Sigmoid colon (tissue), 7 donors: ENCODE measurements around the gene NOA1. TPM values are rescaled to one million over a fixed set of nuclear protein-coding genes. Genes with fewer than 3 reads are reported as not detected.

Experiments
- DNase-seq: peaks from one replicate; pipeline ENCODE4 v3.0.0-alpha.2; 2019
- H3K27ac ChIP-seq, 4 donors: fragments of 200-600 bp; sonication (generic); one replicate each; pipeline ENCODE4 v1.5.1; 2016 to 2019; ENCODE audit warnings: mild to moderate bottlenecking in 1 of 4
- H3K27me3 ChIP-seq, 3 donors: fragments of 200-600 bp; sonication (generic); one replicate each; pipeline ENCODE4 v1.5.1; 2019; ENCODE audit warnings: mild to moderate bottlenecking in 1 of 3
- H3K36me3 ChIP-seq, 4 donors: fragments of 200-600 bp; sonication (generic); one replicate each; pipeline ENCODE4 v1.5.1; 2016 to 2019
- H3K4me1 ChIP-seq, 4 donors: fragments of 200-600 bp; sonication (generic); one replicate each; pipeline ENCODE4 v1.5.1; 2017 to 2019
- H3K4me3 ChIP-seq, 4 donors: fragments of 200-600 bp; sonication (generic); one replicate each; pipeline ENCODE4 v1.5.1; 2017 to 2019; ENCODE audit warnings: mild to moderate bottlenecking in 2 of 4, moderate library complexity in 1 of 4
- H3K9me3 ChIP-seq, 4 donors: fragments of 200-600 bp in 3 of 4; sonication (generic) in 3 of 4; one replicate each; pipeline versions ENCODE4 v1.5.1 to v1.6.1; 2013 to 2019
- EP300 ChIP-seq, 4 donors: sonication (generic); formaldehyde crosslinking; IDR thresholded peaks; one replicate each; pipeline ENCODE4 v1.6.1; 2017; ENCODE audit warnings: antibody characterized with exemption in 4 of 4
- POLR2A ChIP-seq, 2 donors: fragments of 450-650 bp; IDR thresholded peaks; one replicate each; pipeline ENCODE4 v1.6.1; 2016; ENCODE audit warnings: antibody characterized with exemption in 2 of 2, mild to moderate bottlenecking in 2 of 2, moderate library complexity in 2 of 2
- POLR2AphosphoS5 ChIP-seq, 4 donors: sonication (generic); formaldehyde crosslinking; IDR thresholded peaks; one replicate each; pipeline ENCODE4 v1.6.1; 2017; ENCODE audit warnings: antibody characterized with exemption in 4 of 4
- WGBS, 2 donors: extraction: QIAGEN DNeasy Blood & Tissue Kit; methylation state at CpG; one replicate each; pipeline ENCODE4 v1.1.7; 2013; 5-methylcytosine and 5-hydroxymethylcytosine counted together
- intact Hi-C: fragments of 100-400 bp; cut with DNase I; formaldehyde crosslinking; loops from one replicate; pipeline ENCODE4 v1.15.1; 2023
- polyA plus RNA-seq, 3 donors: library from polyadenylated mRNA; stranded (reverse); fragments of 200-250 nt; gene quantifications; one replicate each; pipeline ENCODE4 v1.2.3, GENCODE V29; 2013
- total RNA-seq, 4 donors: library from RNA; depleted of rRNA; stranded (reverse); fragments of >200 nt; gene quantifications; one replicate each; pipeline ENCODE4 v1.1.0, GENCODE V29; 2016
- TF ChIP-seq, protein P1 (sequence below), 4 experiments: fragments of 450-650 bp in 3 of 4; fragments of 200-600 bp in 1 of 4; IDR thresholded peaks; one replicate each; pipeline ENCODE4 v1.5.1; 2016 to 2019; ENCODE audit warnings: antibody characterized with exemption in 4 of 4, mild to moderate bottlenecking in 3 of 4, moderate library complexity in 2 of 4
- donor health status: healthy with polysubstance abuse.
- donor health status: Bipolar disorder and iron deficiency.
- donor health status: healthy.

The NOA1 gene
- total RNA-seq (10 to 100 TPM; 24.4 to 37.4 (median 25.6) TPM), polyA plus RNA-seq (10 to 100 TPM; 13.9 to 15.6 (median 15.0) TPM)

DNA sequence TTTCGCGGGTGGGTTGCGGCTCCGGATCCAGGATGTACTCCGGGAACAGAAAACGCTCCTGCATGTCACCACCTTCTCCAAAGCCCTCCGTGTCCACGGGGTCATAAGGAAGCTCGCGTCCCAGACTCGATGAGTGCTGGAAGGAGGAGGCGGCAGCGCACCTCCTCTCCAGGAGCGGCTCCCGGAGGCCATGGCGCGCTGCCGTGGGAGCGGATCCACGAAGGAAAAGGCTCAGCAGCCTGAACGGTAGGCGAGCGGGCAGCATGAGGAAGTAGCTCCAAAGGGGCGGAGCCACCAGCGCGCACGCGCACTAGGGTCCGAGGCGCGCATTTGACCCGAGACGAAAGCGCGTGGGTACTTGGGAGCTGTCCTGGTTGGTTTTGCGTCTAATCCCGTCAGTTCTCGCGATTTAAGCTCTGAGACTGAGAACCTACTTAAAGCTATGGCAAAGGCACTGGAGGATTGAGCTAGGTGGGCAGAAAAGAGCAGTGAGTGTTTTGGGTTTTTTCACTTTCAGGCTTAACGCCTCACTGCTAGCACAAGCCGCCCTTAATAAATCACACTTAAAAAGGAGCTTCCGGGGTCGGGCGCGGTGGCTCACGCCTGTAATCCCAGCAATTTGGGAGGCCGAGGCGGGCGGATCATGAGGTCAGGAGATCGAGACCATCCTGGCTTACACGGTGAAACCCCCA is at the start of gene NOA1:
Gene NOA1 (minus strand): TSS at position 286 of the 692 bp plus-strand sequence. CDS start 21 bp downstream, at position 265.
- Histone ChIP-seq H3K27me3 (no peaks in the 10 kb centered on the region), H3K27ac (peak within 1 kb of the TSS; percentile 88 to 95 (median 93)), H3K9me3 (peaks cover 0 to 5% (median 3%) of the 10 kb centered on the region in 4 donors), H3K36me3 (peaks cover 10 to 18% (median 15%) of the 10 kb centered on the region in 4 donors), H3K4me1 (peaks cover 0 to 66% (median 51%) of the 10 kb centered on the region in 4 donors), H3K4me3 (peak within 1 kb of the TSS; percentile 61 to 94 (median 90))
- 0 to 1% methylated on average over 51 of the region's 51 CpGs for WGBS, 2 donors
- TF ChIP-seq POLR2A (IDR thresholded peaks at IDR 0.05) (peak; percentile 57 to 72), POLR2AphosphoS5 (IDR thresholded peaks at IDR 0.05) (peak; percentile 68 to 95 (median 86)), EP300 (IDR thresholded peaks at IDR 0.05) (peak in 1 of 4 donors; percentile 13)
- TF ChIP-seq, protein P1, sequence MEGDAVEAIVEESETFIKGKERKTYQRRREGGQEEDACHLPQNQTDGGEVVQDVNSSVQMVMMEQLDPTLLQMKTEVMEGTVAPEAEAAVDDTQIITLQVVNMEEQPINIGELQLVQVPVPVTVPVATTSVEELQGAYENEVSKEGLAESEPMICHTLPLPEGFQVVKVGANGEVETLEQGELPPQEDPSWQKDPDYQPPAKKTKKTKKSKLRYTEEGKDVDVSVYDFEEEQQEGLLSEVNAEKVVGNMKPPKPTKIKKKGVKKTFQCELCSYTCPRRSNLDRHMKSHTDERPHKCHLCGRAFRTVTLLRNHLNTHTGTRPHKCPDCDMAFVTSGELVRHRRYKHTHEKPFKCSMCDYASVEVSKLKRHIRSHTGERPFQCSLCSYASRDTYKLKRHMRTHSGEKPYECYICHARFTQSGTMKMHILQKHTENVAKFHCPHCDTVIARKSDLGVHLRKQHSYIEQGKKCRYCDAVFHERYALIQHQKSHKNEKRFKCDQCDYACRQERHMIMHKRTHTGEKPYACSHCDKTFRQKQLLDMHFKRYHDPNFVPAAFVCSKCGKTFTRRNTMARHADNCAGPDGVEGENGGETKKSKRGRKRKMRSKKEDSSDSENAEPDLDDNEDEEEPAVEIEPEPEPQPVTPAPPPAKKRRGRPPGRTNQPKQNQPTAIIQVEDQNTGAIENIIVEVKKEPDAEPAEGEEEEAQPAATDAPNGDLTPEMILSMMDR (IDR thresholded peaks at IDR 0.05): peak in 1 of 4 experiments; percentile 3
- intact Hi-C loops: loop anchor here (1.0 to 5.0 kb wide), 3 partner anchors 19 to 140 kb away; no protein-coding TSS in a partner anchor
- peak; percentile 99 for DNase-seq

DNA sequence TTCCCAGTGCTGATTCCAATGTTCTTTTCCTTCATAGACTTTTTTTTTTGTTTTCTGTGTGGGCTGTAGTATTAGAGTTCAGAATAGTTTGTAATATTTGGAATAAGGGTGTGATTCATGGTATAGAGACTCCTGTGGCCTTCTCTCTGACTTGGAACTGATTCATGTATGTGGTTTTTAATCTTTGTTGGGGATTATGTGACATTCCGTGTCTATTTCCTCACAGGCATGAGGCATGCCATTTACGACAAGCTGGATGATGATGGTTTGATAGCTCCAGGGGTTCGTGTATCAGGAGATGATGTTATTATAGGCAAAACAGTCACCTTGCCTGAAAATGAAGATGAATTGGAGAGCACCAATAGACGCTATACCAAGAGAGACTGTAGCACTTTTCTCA is 45.7 kb upstream of the NOA1 start:
- peaks cover 0 to 2% (median under 1%) of the 10 kb centered on the region in 4 donors for H3K4me1 ChIP-seq
- no peak overlapping the region for H3K4me3 ChIP-seq
- H3K36me3 ChIP-seq: peaks cover 8 to 97% (median 52%) of the 10 kb centered on the region in 4 donors
- no peak for DNase-seq
- H3K9me3 ChIP-seq: no peaks in the 10 kb centered on the region
- H3K27me3 ChIP-seq: no peaks in the 10 kb centered on the region
- no peak overlapping the region for H3K27ac ChIP-seq
- 83 to 84% methylated on average over 4 of the region's 4 CpGs for WGBS, 2 donors
- intact Hi-C loops: no loop called here
- TF ChIP-seq, protein P1 (IDR thresholded peaks at IDR 0.05): no peak
- no peak for TF ChIP-seq POLR2AphosphoS5 (IDR thresholded peaks at IDR 0.05)
- TF ChIP-seq EP300 (IDR thresholded peaks at IDR 0.05): no peak
- TF ChIP-seq POLR2A (IDR thresholded peaks at IDR 0.05): no peak

DNA sequence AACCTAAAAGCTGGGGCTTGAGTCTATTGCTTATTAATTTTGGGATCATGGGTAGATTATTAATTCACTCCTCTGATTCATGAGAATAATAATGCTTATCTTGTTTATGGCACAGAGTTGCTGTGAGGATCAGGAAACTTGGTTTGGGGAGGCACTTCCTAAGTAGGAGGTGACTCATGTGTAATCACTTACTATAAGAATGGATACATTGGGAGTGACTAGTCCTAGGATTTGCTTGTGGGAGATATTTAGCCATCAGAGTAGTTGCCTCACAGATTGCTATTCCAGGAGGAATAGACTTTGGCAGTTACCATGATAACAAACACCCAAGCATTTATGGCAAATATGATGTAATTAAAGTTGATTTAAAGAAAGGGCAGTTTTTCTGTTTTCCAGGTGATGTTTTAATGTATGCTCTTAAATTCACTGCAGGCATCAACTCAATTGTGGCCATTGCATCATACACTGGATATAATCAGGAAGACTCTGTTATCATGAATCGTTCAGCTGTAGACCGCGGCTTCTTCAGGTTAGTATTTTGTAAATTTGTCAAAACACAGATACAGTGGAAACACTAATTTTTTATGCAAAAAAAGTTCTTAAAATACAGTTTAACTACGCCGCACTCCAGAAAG is 43.2 kb upstream of the NOA1 start:
- WGBS, 2 donors: 79 to 88% methylated on average over 5 of the region's 5 CpGs
- Histone ChIP-seq H3K4me3 (no peak overlapping the region), H3K27ac (peak overlapping the region in 1 of 4 donors; percentile 4), H3K27me3 (no peaks in the 10 kb centered on the region), H3K36me3 (peaks cover 21 to 97% (median 46%) of the 10 kb centered on the region in 4 donors), H3K9me3 (no peaks in the 10 kb centered on the region), H3K4me1 (no peaks in the 10 kb centered on the region)
- intact Hi-C loops: no loop called here
- no peak for TF ChIP-seq EP300 (IDR thresholded peaks at IDR 0.05)
- no peak for TF ChIP-seq POLR2A (IDR thresholded peaks at IDR 0.05)
- no peak for DNase-seq

DNA sequence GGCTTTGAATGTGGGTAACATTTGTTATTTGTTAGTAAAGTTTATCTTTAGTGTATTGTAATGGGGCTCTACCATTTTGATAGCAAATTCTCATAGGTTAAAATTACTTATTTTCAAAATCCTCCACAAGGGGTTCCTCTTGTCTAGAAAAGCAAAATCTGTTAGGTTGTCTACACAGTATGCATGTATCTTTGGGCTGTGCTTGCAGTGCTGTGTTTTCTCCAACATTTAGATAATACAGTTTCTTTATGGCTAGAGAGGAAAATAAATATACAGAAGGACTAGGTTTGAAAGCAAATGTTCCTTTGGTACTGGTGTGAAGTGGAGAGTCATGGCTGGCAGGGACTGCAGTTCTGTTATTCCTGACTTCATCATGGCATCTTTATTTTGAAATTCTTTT is 41.6 kb upstream of the NOA1 start:
- H3K4me3 ChIP-seq: no peak overlapping the region
- DNase-seq: no peak
- H3K27me3 ChIP-seq: no peaks in the 10 kb centered on the region
- H3K36me3 ChIP-seq: peaks cover 16 to 97% (median 32%) of the 10 kb centered on the region in 4 donors
- TF ChIP-seq, protein P1 (IDR thresholded peaks at IDR 0.05): no peak
- no peak for TF ChIP-seq EP300 (IDR thresholded peaks at IDR 0.05)
- TF ChIP-seq POLR2AphosphoS5 (IDR thresholded peaks at IDR 0.05): no peak
- TF ChIP-seq POLR2A (IDR thresholded peaks at IDR 0.05): no peak
- H3K4me1 ChIP-seq: no peaks in the 10 kb centered on the region
- intact Hi-C loops: no loop called here
- no peak overlapping the region for H3K27ac ChIP-seq
- H3K9me3 ChIP-seq: no peaks in the 10 kb centered on the region

DNA sequence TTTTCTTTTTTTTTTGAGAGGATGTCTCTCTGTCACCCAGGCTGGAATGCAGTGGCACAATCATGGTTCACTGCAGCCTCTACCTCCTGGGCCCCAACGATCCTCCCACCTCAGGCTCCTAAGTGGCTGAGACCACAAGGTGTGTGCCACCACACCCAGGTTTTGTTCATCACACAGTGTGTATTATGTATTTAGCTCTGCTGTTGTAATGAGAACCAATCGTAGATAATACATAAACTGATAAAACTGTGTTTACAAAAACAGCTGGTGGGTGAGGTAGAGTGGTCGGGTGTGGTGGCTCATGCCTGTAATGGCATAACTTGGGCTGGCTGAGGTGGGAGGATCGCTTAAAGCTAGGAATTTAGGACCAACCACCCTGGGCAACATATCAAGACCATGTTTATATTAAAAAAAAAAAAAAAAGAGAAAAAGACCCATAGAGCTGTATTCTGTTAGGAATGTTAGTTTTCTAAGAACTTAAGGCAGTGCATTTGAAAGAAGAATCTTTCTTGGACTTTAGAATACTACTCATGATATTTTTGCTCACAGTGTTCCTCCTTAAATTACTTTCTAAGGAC is 36.2 kb upstream of the NOA1 start:
- no peak for DNase-seq
- WGBS, 2 donors: 39 to 71% methylated on average over 4 of the region's 4 CpGs
- H3K36me3 ChIP-seq: peaks cover 28 to 99% (median 46%) of the 10 kb centered on the region in 4 donors
- no peak overlapping the region for H3K27ac ChIP-seq
- H3K4me1 ChIP-seq: no peaks in the 10 kb centered on the region
- no peak overlapping the region for H3K4me3 ChIP-seq
- H3K9me3 ChIP-seq: no peaks in the 10 kb centered on the region
- TF ChIP-seq POLR2A (IDR thresholded peaks at IDR 0.05) (no peak), EP300 (IDR thresholded peaks at IDR 0.05) (no peak), POLR2AphosphoS5 (IDR thresholded peaks at IDR 0.05) (no peak)
- intact Hi-C loops: no loop called here
- H3K27me3 ChIP-seq: no peaks in the 10 kb centered on the region
